B cell (primary cell): ENCODE data around the gene KLHL2. TPM values are rescaled to one million over a fixed set of nuclear protein-coding genes. Genes with fewer than 3 reads are reported as not detected.
"Not testable (repeated sequence)": the region's sequence is repeated elsewhere in the genome, so short reads cannot be mapped to it uniquely, and the experiment has no call there.

Source experiments
- ATAC-seq: fragments of 200-7000 bp; cut with Tn5 transposase; one replicate; pipeline ENCODE4 v1.10.0; 2021; ENCODE audit warnings: low read depth, mild to moderate bottlenecking, moderate number of reproducible peaks, moderate library complexity
- CTCF ChIA-PET: fragments of 350-600 bp; sonication (Branson Sonifier 250); formaldehyde crosslinking; loops from one replicate; lab custom pipeline; 2021; ENCODE audit warnings: antibody characterized with exemption, inconsistent platforms; lab: Charles Lee
- POLR2A ChIA-PET: fragments of 350-600 bp; sonication (Branson Sonifier 250); formaldehyde crosslinking; loops from one replicate; lab custom pipeline; 2021; ENCODE audit warnings: antibody characterized with exemption; lab: Charles Lee
- DNase-seq: peaks from one replicate; pipeline ENCODE4 v3.0.0; 2013
- H2AFZ ChIP-seq: 2 replicates; pipeline ENCODE4 v1.6.1; 2012; ENCODE audit warnings: mild to moderate bottlenecking, low read depth, low read length; ENCODE audit not compliant: insufficient read depth, poor library complexity, severe bottlenecking
- H3K27ac ChIP-seq, 2 donors: 1 replicate in 1 of 2; 2 replicates in 1 of 2; pipeline ENCODE4 v1.5.1; 2012 to 2013; ENCODE audit warnings: low read length in 2 of 2, mild to moderate bottlenecking in 2 of 2, moderate library complexity in 1 of 2
- H3K27me3 ChIP-seq, 4 experiments: fragments of 200-600 bp in 1 of 4; sonication (generic) in 1 of 4; replicated peaks in 1 of 4; 1 replicate in 2 of 4; 2 replicates in 2 of 4; pipeline versions ENCODE4 v1.6.1 to v1.7.0; 2013 to 2016; ENCODE audit warnings: low read length in 3 of 4, mild to moderate bottlenecking in 2 of 4, mixed read lengths in 1 of 4, moderate library complexity in 1 of 4; ENCODE audit not compliant: insufficient read depth in 4 of 4, control insufficient read depth in 3 of 4; ENCODE audit errors: control extremely low read depth in 1 of 4
- H3K36me3 ChIP-seq, 2 experiments: replicated peaks in 1 of 2; 1 replicate in 1 of 2; 2 replicates in 1 of 2; pipeline versions ENCODE4 v1.6.1 to v1.7.1; 2013; ENCODE audit warnings: low read length in 1 of 2; ENCODE audit not compliant: insufficient read depth in 2 of 2, control insufficient read depth in 1 of 2; ENCODE audit errors: control extremely low read depth in 1 of 2, extremely low read depth in 1 of 2
- H3K4me1 ChIP-seq, 2 donors: fragments of 200-600 bp in 1 of 2; sonication (generic) in 1 of 2; 1 replicate in 1 of 2; 2 replicates in 1 of 2; pipeline versions ENCODE4 v1.5.1 to v1.6.1; 2013 to 2017; ENCODE audit warnings: low read length in 2 of 2; ENCODE audit not compliant: control insufficient read depth in 2 of 2, insufficient read depth in 2 of 2
- H3K4me2 ChIP-seq: replicated peaks from 2 replicates; pipeline ENCODE3; 2012; ENCODE audit warnings: mild to moderate bottlenecking, low read depth, low read length; ENCODE audit not compliant: poor library complexity, severe bottlenecking
- H3K4me3 ChIP-seq, 5 experiments: fragments of 200-600 bp in 1 of 5; sonication (generic) in 1 of 5; 1 replicate in 3 of 5; 2 replicates in 2 of 5; pipeline versions ENCODE4 v1.5.1 to v1.7.0; 2011 to 2016; ENCODE audit warnings: low read length in 4 of 5, mild to moderate bottlenecking in 4 of 5, low read depth in 2 of 5, control low read depth in 1 of 5, moderate library complexity in 1 of 5; ENCODE audit not compliant: insufficient read depth in 1 of 5; ENCODE audit errors: control extremely low read depth in 1 of 5, extremely low read depth in 1 of 5
- H3K79me2 ChIP-seq: fragments of 200-600 bp; sonication (generic); one replicate; pipeline ENCODE4 v1.6.0; 2016; ENCODE audit warnings: low read length; ENCODE audit not compliant: control insufficient read depth, insufficient read depth
- H3K9ac ChIP-seq: fragments of 200-600 bp; sonication (generic); 2 replicates; pipeline ENCODE4 v1.6.1; 2017; ENCODE audit warnings: mild to moderate bottlenecking, low read length, moderate library complexity
- H3K9me3 ChIP-seq, 3 donors: one replicate each; pipeline versions ENCODE4 v1.6.1 to v1.7.1; 2013; ENCODE audit warnings: low read length in 2 of 3; ENCODE audit not compliant: control insufficient read depth in 2 of 3, insufficient read depth in 1 of 3; ENCODE audit errors: control extremely low read depth in 1 of 3
- H4K20me1 ChIP-seq: 2 replicates; pipeline ENCODE4 v1.6.0; 2012; ENCODE audit warnings: mild to moderate bottlenecking, low read length; ENCODE audit not compliant: insufficient read depth, control insufficient read depth, poor library complexity, severe bottlenecking
- H3K27ac Mint-ChIP-seq: one replicate; pipeline ENCODE4 v1.8.0; 2021; ENCODE audit warnings: mixed read lengths
- H3K27me3 Mint-ChIP-seq: one replicate; pipeline ENCODE4 v1.8.0; 2021; ENCODE audit warnings: mixed read lengths
- H3K4me1 Mint-ChIP-seq: one replicate; pipeline ENCODE4 v1.8.0; 2021; ENCODE audit warnings: mixed read lengths
- H3K4me3 Mint-ChIP-seq: one replicate; pipeline ENCODE4 v1.8.0; 2021; ENCODE audit warnings: mixed read lengths
- H3K9me3 Mint-ChIP-seq: one replicate; pipeline ENCODE4 v1.8.0; 2022; ENCODE audit warnings: mixed read lengths; ENCODE audit not compliant: insufficient read depth
- EZH2 ChIP-seq: IDR thresholded peaks from 2 replicates; pipeline ENCODE4 v1.6.1; 2012; ENCODE audit warnings: borderline replicate concordance, low read depth, mild to moderate bottlenecking, moderate library complexity, low read length; ENCODE audit not compliant: insufficient read depth, poor library complexity, severe bottlenecking
- WGBS: methylation state at CpG from one replicate; pipeline ENCODE4 v1.1.5; 2013; ENCODE audit warnings: missing lambda C conversion rate; ENCODE audit not compliant: insufficient coverage; 5-methylcytosine and 5-hydroxymethylcytosine counted together
- intact Hi-C: fragments of 100-400 bp; cut with micrococcal nuclease; formaldehyde crosslinking; loops from one replicate; pipeline ENCODE4 v1.10.0; 2022
- polyA plus RNA-seq: library from polyadenylated mRNA; depleted of rRNA; stranded (reverse); fragments of >200 nt; gene quantifications from 2 replicates; pipeline ENCODE4 v1.2.3, GENCODE V29; 2012
- total RNA-seq, 2 donors: library from RNA; stranded (reverse); fragments of 120-200 nt in 1 of 2; gene quantifications; 1 replicate in 1 of 2; 2 replicates in 1 of 2; pipeline versions ENCODE4 v1.2.3 to v1.2.4, GENCODE V29; 2013 to 2022
- TF ChIP-seq, protein P1 (sequence below): fragments of 200-600 bp; IDR thresholded peaks from one replicate; pipeline ENCODE4 v1.8.0; 2022; ENCODE audit warnings: antibody characterized with exemption, mild to moderate bottlenecking

KLHL2 gene
- total and polyA plus RNA-seq, 2 donors (not counting 1 experiment from before 2014, with no cell fraction given): 7.8 to 77.5 TPM

DNA sequence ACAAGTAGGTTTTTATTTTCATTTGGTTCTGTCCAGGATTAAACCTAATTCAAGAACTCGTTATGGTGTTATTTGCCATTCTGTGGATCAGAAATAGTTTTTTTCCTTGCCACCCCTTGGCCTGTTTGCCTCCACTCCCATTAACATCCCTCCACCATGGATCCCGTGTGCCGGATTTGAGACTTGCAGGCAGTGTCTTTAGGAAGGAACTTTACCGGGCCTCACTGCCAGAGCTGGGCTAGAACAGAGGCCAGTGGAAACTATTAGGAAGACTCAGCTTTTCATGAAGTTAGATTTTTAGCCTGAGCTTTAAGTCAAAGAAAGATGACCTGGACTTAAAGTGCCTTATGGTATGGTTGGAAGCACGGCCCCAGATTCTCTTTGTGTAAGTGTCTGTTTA, 2.4 kb downstream of the KLHL2 start:
- peaks cover 69% of the 10 kb centered on the region for H3K4me1 Mint-ChIP-seq
- 100% methylated on average over 1 of the region's 5 CpGs for WGBS

DNA sequence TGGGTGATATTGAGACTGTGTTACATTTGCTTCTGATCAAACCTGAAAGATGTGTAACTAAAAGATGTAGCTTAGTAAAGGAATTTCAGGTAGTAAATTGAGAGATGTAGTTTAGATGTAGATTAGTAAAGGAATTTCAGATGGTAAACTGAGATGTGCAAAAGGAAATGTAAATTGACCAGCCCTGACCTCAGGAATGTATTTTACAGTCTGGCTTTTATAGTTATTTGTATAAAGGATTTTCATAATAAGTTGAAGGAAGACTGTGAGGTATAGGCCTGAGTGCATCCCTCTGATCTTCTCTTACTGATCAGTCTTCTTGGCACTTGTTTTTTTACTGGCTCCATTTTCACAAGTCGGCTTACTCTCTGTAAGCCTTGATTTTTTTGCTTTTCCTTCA, 3.2 kb downstream of the KLHL2 start:
- Histone ChIP-seq H3K79me2 (peaks cover 70% of the 10 kb centered on the region), H3K27ac (no peak overlapping the region), H4K20me1 (peaks cover 12% of the 10 kb centered on the region), H3K4me3 (no peak overlapping the region), H3K9ac (no peak overlapping the region), H2AFZ (no peak overlapping the region), H3K4me2 (peak overlapping the region; percentile 3), H3K36me3 (no peaks in the 10 kb centered on the region), H3K9me3 (no peaks in the 10 kb centered on the region), H3K4me1 (peaks cover 36 to 48% of the 10 kb centered on the region in 2 donors), H3K27me3 (no peaks in the 10 kb centered on the region)
- Mint-ChIP-seq H3K4me1 (peaks cover 70% of the 10 kb centered on the region), H3K9me3 (no peaks in the 10 kb centered on the region), H3K4me3 (peak overlapping the region; percentile 75), H3K27ac (peak overlapping the region; percentile 80), H3K27me3 (no peaks in the 10 kb centered on the region)
- no peak for DNase-seq
- ChIA-PET POLR2A (no interaction called here), CTCF (no interaction called here)
- TF ChIP-seq, protein P1, sequence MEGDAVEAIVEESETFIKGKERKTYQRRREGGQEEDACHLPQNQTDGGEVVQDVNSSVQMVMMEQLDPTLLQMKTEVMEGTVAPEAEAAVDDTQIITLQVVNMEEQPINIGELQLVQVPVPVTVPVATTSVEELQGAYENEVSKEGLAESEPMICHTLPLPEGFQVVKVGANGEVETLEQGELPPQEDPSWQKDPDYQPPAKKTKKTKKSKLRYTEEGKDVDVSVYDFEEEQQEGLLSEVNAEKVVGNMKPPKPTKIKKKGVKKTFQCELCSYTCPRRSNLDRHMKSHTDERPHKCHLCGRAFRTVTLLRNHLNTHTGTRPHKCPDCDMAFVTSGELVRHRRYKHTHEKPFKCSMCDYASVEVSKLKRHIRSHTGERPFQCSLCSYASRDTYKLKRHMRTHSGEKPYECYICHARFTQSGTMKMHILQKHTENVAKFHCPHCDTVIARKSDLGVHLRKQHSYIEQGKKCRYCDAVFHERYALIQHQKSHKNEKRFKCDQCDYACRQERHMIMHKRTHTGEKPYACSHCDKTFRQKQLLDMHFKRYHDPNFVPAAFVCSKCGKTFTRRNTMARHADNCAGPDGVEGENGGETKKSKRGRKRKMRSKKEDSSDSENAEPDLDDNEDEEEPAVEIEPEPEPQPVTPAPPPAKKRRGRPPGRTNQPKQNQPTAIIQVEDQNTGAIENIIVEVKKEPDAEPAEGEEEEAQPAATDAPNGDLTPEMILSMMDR: no peak
- no peak for TF ChIP-seq EZH2
- WGBS: no CpG with 5 or more reads among the region's 1 CpG
- no peak for ATAC-seq
- intact Hi-C loops: no loop called here

More for the DNA sequence above, 2.4 kb downstream of the KLHL2 start:
- Histone ChIP-seq H4K20me1 (peaks cover 12% of the 10 kb centered on the region), H3K79me2 (peaks cover 77% of the 10 kb centered on the region), H2AFZ (no peak overlapping the region), H3K4me2 (no peak overlapping the region), H3K27me3 (no peaks in the 10 kb centered on the region), H3K9me3 (no peaks in the 10 kb centered on the region), H3K27ac (peak overlapping the region in 1 of 2 donors; percentile 15), H3K4me1 (peaks cover 33 to 43% of the 10 kb centered on the region in 2 donors), H3K4me3 (no peak overlapping the region), H3K9ac (no peak overlapping the region), H3K36me3 (no peaks in the 10 kb centered on the region)
- ATAC-seq (no peak), DNase-seq (no peak)
- Mint-ChIP-seq H3K9me3 (no peaks in the 10 kb centered on the region), H3K4me3 (peak overlapping the region; percentile 75), H3K27me3 (no peaks in the 10 kb centered on the region), H3K27ac (peak overlapping the region; percentile 68)
- no peak for TF ChIP-seq EZH2
- TF ChIP-seq, protein P1: no peak
- intact Hi-C loops: loop anchor here (5.0 kb wide), 2 partner anchors 48 to 77 kb away; no protein-coding TSS in a partner anchor
- ChIA-PET POLR2A (no interaction called here), CTCF (interaction anchor here (1.3 kb wide), 1 partner anchor 80 kb away, joined by 6 read pairs; no protein-coding TSS in a partner anchor)

DNA sequence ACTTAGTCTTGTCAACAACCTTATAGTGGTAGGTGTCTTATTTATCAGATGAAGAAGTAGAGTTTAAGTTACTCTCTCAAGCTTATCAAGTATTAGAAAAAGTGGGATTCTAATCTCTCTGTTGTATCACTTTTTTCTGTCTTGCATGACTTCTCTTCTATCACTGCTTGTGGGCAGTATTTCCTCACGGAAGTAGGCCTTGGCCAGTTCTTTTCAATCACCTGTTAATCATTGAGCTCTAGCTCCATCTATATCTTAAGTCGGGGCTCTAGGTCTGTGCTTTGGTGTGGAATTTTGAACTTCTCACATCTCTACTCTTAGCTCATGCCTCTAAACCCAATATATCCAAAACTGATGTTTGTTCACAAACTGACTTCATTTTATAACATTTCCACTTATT, 5.3 kb downstream of the KLHL2 start:
- H3K4me3 ChIP-seq, H3K27ac ChIP-seq, POLR2A ChIA-PET, H3K27me3 ChIP-seq, H3K36me3 ChIP-seq, ATAC-seq, H3K9me3 Mint-ChIP-seq, H3K27me3 Mint-ChIP-seq, H3K9ac ChIP-seq, H3K4me2 ChIP-seq, H2AFZ ChIP-seq, intact Hi-C loops, DNase-seq, H3K9me3 ChIP-seq, CTCF ChIA-PET: not testable (repeated sequence)
- WGBS: no CpG with 5 or more reads among the region's 2 CpGs
- Mint-ChIP-seq H3K4me1 (peaks cover 80% of the 10 kb centered on the region), H3K27ac (peak overlapping the region; percentile 54), H3K4me3 (peak overlapping the region; percentile 40)
- Histone ChIP-seq H3K4me1 (peaks cover 34 to 52% of the 10 kb centered on the region in 2 donors), H4K20me1 (peaks cover 21% of the 10 kb centered on the region), H3K79me2 (peaks cover 59% of the 10 kb centered on the region)
